Heart left ventricle (tissue), 16 donors: ENCODE measurements around the gene ERBB4. TPM values are rescaled to one million over a fixed set of nuclear protein-coding genes. Genes with fewer than 3 reads are reported as not detected.

Experiments
- ATAC-seq, 4 donors: fragments of 200-7000 bp; cut with Tn5 transposase; one replicate each; pipeline ENCODE4 v1.9.1; 2020 to 2022; ENCODE audit warnings: moderate library complexity in 4 of 4, mild to moderate bottlenecking in 3 of 4, moderate number of reproducible peaks in 1 of 4
- DNase-seq, 5 donors: peaks; one replicate each; pipeline ENCODE4 v3.0.0-alpha.2; 2020
- H3K27ac ChIP-seq, 12 donors: fragments of 200-600 bp; sonication (generic) in 4 of 12; one replicate each; pipeline versions ENCODE4 v1.5.0 to v1.8.0; 2016 to 2022; ENCODE audit warnings: mild to moderate bottlenecking in 2 of 12
- H3K27me3 ChIP-seq, 9 donors: fragments of 200-600 bp; sonication (generic) in 2 of 9; one replicate each; pipeline versions ENCODE4 v1.5.1 to v1.8.0; 2016 to 2022; ENCODE audit warnings: mild to moderate bottlenecking in 3 of 9
- H3K36me3 ChIP-seq, 9 donors: fragments of 200-600 bp; sonication (generic) in 2 of 9; one replicate each; pipeline versions ENCODE4 v1.5.0 to v1.8.0; 2018 to 2022; ENCODE audit warnings: mild to moderate bottlenecking in 2 of 9
- H3K4me1 ChIP-seq, 12 donors: fragments of 200-600 bp; sonication (generic) in 4 of 12; one replicate each; pipeline versions ENCODE4 v1.5.0 to v1.8.0; 2016 to 2022; ENCODE audit warnings: mild to moderate bottlenecking in 3 of 12
- H3K4me3 ChIP-seq, 12 donors: fragments of 200-600 bp; sonication (generic) in 4 of 12; one replicate each; pipeline versions ENCODE4 v1.5.0 to v1.8.0; 2017 to 2022; ENCODE audit warnings: mild to moderate bottlenecking in 9 of 12, moderate library complexity in 4 of 12
- H3K9me3 ChIP-seq, 12 donors: fragments of 200-600 bp; sonication (generic) in 4 of 12; one replicate each; pipeline versions ENCODE4 v1.5.0 to v1.8.0; 2016 to 2022; ENCODE audit warnings: mild to moderate bottlenecking in 1 of 12
- POLR2A ChIP-seq, 2 donors: fragments of 450-650 bp; IDR thresholded peaks; one replicate each; pipeline ENCODE4 v1.6.1; 2017; ENCODE audit warnings: antibody characterized with exemption in 2 of 2, mild to moderate bottlenecking in 2 of 2, moderate library complexity in 2 of 2
- WGBS, 4 donors: extraction: QIAGEN DNeasy Blood & Tissue Kit in 2 of 4; methylation state at CpG; one replicate each; pipeline versions ENCODE4 v1.1.5 to v1.1.7; 2013 to 2018; 5-methylcytosine and 5-hydroxymethylcytosine counted together
- intact Hi-C, 10 donors: fragments of 100-400 bp; cut with DNase I; formaldehyde crosslinking; loops; one replicate each; pipeline versions ENCODE4 v1.11.1 to v1.14.2; 2022
- polyA plus RNA-seq, 2 donors: library from polyadenylated mRNA; stranded (reverse); fragments of 200-250 nt; gene quantifications; one replicate each; pipeline ENCODE4 v1.2.3, GENCODE V29; 2013
- total RNA-seq, 9 donors: library from RNA; depleted of rRNA in 2 of 9; stranded (reverse); fragments of >200 nt in 2 of 9; fragmentation: NEBNext Ultra II Directional in 3 of 9; extraction: Animal tissue kit (Norgen Biotek cat#: 25700) in 3 of 9; gene quantifications; one replicate each; pipeline versions ENCODE4 v1.1.0 to v1.2.4, GENCODE V29; 2016 to 2023
- TF ChIP-seq, protein P1 (sequence below), 12 donors: fragments of 200-600 bp; sonication (generic) in 4 of 12; IDR thresholded peaks; one replicate each; pipeline versions ENCODE4 v1.5.0 to v1.8.0; 2018 to 2022; ENCODE audit warnings: antibody characterized with exemption in 12 of 12, mild to moderate bottlenecking in 5 of 12
- donor health status: ischemic (EF 13 %, LVEDD 7.1; RV severe dilation, severe dysfunction).
- donor health status: healthy with polysubstance abuse.
- donor health status: DM: no; HTN: yes; CAD: no.
- donor health status: DM: no; HTN: no; CAD: no.
- donor health status: ischemic (EF 25% LVEDD 6.9; RV normal size, moderate dysfunction).
- donor health status: ischemic (EF 25% LVEDD 5.7; RV mildly dilated, moderate dysfunction).
- donor health status: healthy.
- donor health status: DM: yes; HTN: yes; CAD: no.
- donor health status: ischemic (EF 35%, LVEDD 5.7; RV mildly dilated, moderate dysfunction).
- donor health status: nonischemic (EF 11% LVEDD 7.7; RV severe dilation, severe dysfunction).
- donor health status: DM: yes; HTN: yes; CAD: no.
- donor health status: PGD.
- donor health status: ischemic (EF 29% LVEDD 5.4; RV normal size, mild dysfunction).
- donor health status: nonischemic (EF 23%, LVEDD 6.1; RV moderate dilation, normal function).

Gene ERBB4
- total and polyA plus RNA-seq, 11 donors: 1.3 to 29.5 (median 11.7) TPM

DNA sequence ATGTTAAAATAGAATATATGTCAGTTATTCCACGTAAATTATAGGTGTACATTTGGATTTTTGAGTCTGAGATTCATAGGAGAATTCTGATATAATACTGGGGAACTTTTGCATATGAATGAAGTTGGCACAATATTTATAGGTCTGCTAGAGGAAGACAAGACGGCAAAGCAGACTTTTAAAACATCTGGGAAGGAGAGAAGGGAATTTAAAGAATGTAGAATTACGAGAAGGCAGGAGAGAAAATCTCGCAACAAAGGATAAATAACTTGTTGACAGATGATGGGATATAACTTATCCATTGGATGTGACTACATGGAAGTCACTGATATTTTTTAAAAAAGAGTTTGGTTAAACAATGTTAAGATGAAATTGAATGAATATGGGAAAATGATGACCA, 615.6 kb downstream of the ERBB4 start:
- no peaks in the 10 kb centered on the region for H3K27me3 ChIP-seq
- no peak overlapping the region for H3K27ac ChIP-seq
- DNase-seq: no peak
- TF ChIP-seq POLR2A (IDR thresholded peaks at IDR 0.05): no peak
- TF ChIP-seq, protein P1, sequence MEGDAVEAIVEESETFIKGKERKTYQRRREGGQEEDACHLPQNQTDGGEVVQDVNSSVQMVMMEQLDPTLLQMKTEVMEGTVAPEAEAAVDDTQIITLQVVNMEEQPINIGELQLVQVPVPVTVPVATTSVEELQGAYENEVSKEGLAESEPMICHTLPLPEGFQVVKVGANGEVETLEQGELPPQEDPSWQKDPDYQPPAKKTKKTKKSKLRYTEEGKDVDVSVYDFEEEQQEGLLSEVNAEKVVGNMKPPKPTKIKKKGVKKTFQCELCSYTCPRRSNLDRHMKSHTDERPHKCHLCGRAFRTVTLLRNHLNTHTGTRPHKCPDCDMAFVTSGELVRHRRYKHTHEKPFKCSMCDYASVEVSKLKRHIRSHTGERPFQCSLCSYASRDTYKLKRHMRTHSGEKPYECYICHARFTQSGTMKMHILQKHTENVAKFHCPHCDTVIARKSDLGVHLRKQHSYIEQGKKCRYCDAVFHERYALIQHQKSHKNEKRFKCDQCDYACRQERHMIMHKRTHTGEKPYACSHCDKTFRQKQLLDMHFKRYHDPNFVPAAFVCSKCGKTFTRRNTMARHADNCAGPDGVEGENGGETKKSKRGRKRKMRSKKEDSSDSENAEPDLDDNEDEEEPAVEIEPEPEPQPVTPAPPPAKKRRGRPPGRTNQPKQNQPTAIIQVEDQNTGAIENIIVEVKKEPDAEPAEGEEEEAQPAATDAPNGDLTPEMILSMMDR (IDR thresholded peaks at IDR 0.05): no peak
- no peak for ATAC-seq
- no peaks in the 10 kb centered on the region for H3K4me1 ChIP-seq
- 46 to 58% (median 54%) methylated on average over 4 of the region's 4 CpGs for WGBS, 4 donors
- intact Hi-C loops: no loop called here
- no peaks in the 10 kb centered on the region for H3K36me3 ChIP-seq
- no peak overlapping the region for H3K4me3 ChIP-seq
- no peaks in the 10 kb centered on the region for H3K9me3 ChIP-seq

DNA sequence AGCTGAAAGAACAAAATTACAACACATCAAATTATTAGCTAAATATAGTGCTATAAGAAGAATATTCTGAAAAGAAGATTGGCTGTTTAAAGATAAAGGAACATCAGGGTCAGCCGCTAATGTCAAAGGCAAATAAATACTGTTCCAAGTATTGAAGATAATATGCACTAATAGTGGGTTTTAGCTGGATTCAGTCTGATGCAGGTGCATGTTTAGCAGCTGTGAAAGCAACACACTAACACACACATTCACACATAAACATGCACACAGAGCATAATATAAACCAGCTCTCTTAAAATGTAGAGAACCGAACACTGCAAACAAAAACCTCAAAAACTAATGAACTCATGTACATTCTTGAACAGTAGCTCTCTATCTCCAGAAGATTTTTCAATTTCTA, 634.6 kb downstream of the ERBB4 start:
- no peak overlapping the region for H3K27ac ChIP-seq
- TF ChIP-seq POLR2A (IDR thresholded peaks at IDR 0.05): no peak
- TF ChIP-seq, protein P1 (IDR thresholded peaks at IDR 0.05): no peak
- no peak for ATAC-seq
- peaks cover 0 to 11% (median 0%) of the 10 kb centered on the region in 12 donors for H3K4me1 ChIP-seq
- H3K27me3 ChIP-seq: no peaks in the 10 kb centered on the region
- WGBS, 4 donors: 79 to 84% (median 80%) methylated on average over 2 of the region's 2 CpGs
- no peak overlapping the region for H3K4me3 ChIP-seq
- H3K36me3 ChIP-seq: no peaks in the 10 kb centered on the region
- no peaks in the 10 kb centered on the region for H3K9me3 ChIP-seq
- intact Hi-C loops: no loop called here
- DNase-seq: no peak

DNA sequence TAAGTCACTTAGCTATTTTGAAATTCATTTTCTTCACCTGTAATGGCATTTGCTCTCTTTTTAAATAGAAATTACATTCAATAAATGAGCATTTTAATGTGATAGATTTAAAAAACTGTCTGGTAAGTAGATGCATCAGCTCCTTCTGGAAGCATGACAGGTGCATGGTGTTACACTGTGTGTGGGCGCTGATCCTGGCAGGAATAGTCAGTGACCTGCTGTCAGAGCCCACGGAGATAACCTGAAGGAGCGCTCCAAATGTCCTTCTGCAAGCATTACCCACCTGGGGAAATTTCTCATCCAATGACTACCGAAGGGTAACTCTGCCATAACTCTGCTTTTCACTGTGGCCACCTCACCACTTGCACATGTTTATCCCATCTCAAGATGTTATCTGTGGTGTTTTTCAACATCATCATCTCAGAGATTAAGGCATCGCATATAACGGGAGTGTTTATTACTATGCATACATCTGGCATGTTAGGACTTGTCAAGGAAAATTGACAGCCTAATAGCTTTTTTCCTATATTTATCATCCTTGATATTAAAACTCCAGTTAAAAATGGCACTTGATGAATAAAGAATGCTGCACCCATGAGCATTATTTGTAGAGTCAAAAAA, 637.3 kb downstream of the ERBB4 start:
- ATAC-seq (peak in 2 of 4 donors; percentile 29 to 44), DNase-seq (no peak)
- WGBS, 4 donors: 50 to 55% (median 54%) methylated on average over 6 of the region's 6 CpGs
- Histone ChIP-seq H3K4me3 (no peak overlapping the region), H3K27ac (peak overlapping the region in 1 of 12 donors; percentile 36), H3K4me1 (peaks cover 0 to 14% (median 0%) of the 10 kb centered on the region in 12 donors), H3K36me3 (no peaks in the 10 kb centered on the region), H3K27me3 (no peaks in the 10 kb centered on the region), H3K9me3 (no peaks in the 10 kb centered on the region)
- intact Hi-C loops: no loop called here
- TF ChIP-seq, protein P1 (IDR thresholded peaks at IDR 0.05): no peak
- no peak for TF ChIP-seq POLR2A (IDR thresholded peaks at IDR 0.05)

DNA sequence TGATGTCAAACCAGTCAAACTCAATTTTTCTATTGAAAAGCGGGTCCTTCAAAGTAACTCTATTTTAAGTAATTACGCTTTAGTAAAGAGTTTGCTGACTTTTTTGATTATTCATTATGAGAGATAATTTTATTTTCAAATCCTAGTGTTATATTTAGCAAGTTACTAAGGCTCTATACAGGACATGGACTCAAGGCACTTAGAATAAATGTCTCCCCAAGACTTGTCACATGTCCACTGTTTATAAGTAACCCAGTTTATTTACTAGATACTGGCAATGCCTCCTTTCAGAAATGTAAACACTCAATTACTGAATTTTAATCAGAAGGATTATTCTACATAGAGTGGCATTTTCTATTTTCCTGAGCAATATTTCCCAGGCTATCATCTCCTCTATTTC, 638.1 kb downstream of the ERBB4 start:
- intact Hi-C loops: no loop called here
- Histone ChIP-seq H3K27me3 (no peaks in the 10 kb centered on the region), H3K27ac (peak overlapping the region; percentile 22 to 82 (median 64)), H3K36me3 (no peaks in the 10 kb centered on the region), H3K9me3 (no peaks in the 10 kb centered on the region), H3K4me3 (peak overlapping the region in 4 of 12 donors; percentile 4 to 20 (median 9)), H3K4me1 (peaks cover 0 to 14% (median 0%) of the 10 kb centered on the region in 12 donors)
- ATAC-seq (peak; percentile 70 to 94 (median 92)), DNase-seq (no peak)
- no peak for TF ChIP-seq POLR2A (IDR thresholded peaks at IDR 0.05)
- TF ChIP-seq, protein P1 (IDR thresholded peaks at IDR 0.05): no peak
- 60 to 67% (median 64%) methylated on average over 2 of the region's 2 CpGs for WGBS, 4 donors
